H1 (cell line): ENCODE results near the gene EEF1G. TPM values are rescaled to one million over a fixed set of nuclear protein-coding genes. Genes with fewer than 3 reads are reported as not detected.

Experiments
- CTCF ChIA-PET: fragments of 300-600 bp; sonication (Branson Sonifier 250); formaldehyde crosslinking; loops from one replicate; lab custom pipeline; 2021; ENCODE audit not compliant: partially characterized antibody; lab: Charles Lee
- POLR2A ChIA-PET: fragments of 300-600 bp; sonication (Branson Sonifier 250); formaldehyde crosslinking; loops from one replicate; lab custom pipeline; 2021; ENCODE audit warnings: inconsistent platforms; ENCODE audit not compliant: partially characterized antibody; lab: Charles Lee
- DNase-seq, 2 experiments: peaks; one replicate each; pipeline versions ENCODE4 v3.0.0 to v3.0.0-alpha.2; 2010 to 2022; ENCODE audit warnings: low spot score in 2 of 2, low read depth in 1 of 2, mixed read lengths in 1 of 2
- FAIRE-seq: peaks from 2 replicates; lab custom pipeline; 2011; peaks lifted over from hg19 to GRCh38; lab: Jason Lieb, UNC
- H2AFZ ChIP-seq: 2 replicates; pipeline ENCODE4 v1.8.1; 2012; ENCODE audit warnings: low read length, inconsistent platforms
- H2AK5ac ChIP-seq: 2 replicates; pipeline ENCODE4 v1.6.1; 2013; ENCODE audit warnings: low read depth, low read length
- H2BK120ac ChIP-seq: replicated peaks from 2 replicates; pipeline ENCODE3; 2013; ENCODE audit warnings: low read depth, low read length, inconsistent platforms
- H2BK12ac ChIP-seq: 2 replicates; pipeline ENCODE4 v1.6.1; 2013; ENCODE audit warnings: low read depth, low read length
- H2BK15ac ChIP-seq: 2 replicates; pipeline ENCODE4 v1.6.1; 2013; ENCODE audit warnings: low read length
- H2BK20ac ChIP-seq: 2 replicates; pipeline ENCODE4 v1.6.1; 2013; ENCODE audit warnings: low read length
- H2BK5ac ChIP-seq: 2 replicates; pipeline ENCODE4 v1.6.1; 2013; ENCODE audit warnings: low read depth, low read length
- H3K14ac ChIP-seq: 2 replicates; pipeline ENCODE4 v1.6.1; 2013; ENCODE audit warnings: inconsistent platforms; ENCODE audit not compliant: insufficient read length
- H3K18ac ChIP-seq: 2 replicates; pipeline ENCODE4 v1.6.1; 2013; ENCODE audit warnings: low read length; ENCODE audit errors: extremely low read depth
- H3K23ac ChIP-seq: 2 replicates; pipeline ENCODE4 v1.6.1; 2013; ENCODE audit warnings: inconsistent platforms; ENCODE audit not compliant: insufficient read length
- H3K23me2 ChIP-seq: 2 replicates; pipeline ENCODE4 v1.6.1; 2013; ENCODE audit warnings: low read depth, low read length
- H3K27ac ChIP-seq: 2 replicates; pipeline ENCODE4 v1.6.1; 2011; ENCODE audit warnings: low read depth, low read length, inconsistent platforms
- H3K27me3 ChIP-seq, 4 experiments: replicated peaks in 1 of 4; 1 replicate in 1 of 4; 2 replicates in 3 of 4; pipeline versions ENCODE4 v1.6.1 to v1.8.1; 2011 to 2013; ENCODE audit warnings: low read length in 3 of 4, mild to moderate bottlenecking in 3 of 4, inconsistent platforms in 2 of 4, mixed read lengths in 2 of 4, moderate library complexity in 1 of 4; ENCODE audit not compliant: control insufficient read depth in 3 of 4, insufficient read depth in 3 of 4; ENCODE audit errors: extremely low read depth in 1 of 4
- H3K36me3 ChIP-seq, 4 experiments: 2 replicates each; pipeline versions ENCODE4 v1.6.1 to v1.8.1; 2011 to 2013; ENCODE audit warnings: mild to moderate bottlenecking in 4 of 4, low read length in 3 of 4, moderate library complexity in 2 of 4, control low read depth in 1 of 4, inconsistent platforms in 1 of 4; ENCODE audit not compliant: insufficient read depth in 4 of 4, control insufficient read depth in 2 of 4
- H3K4ac ChIP-seq: replicated peaks from 2 replicates; pipeline ENCODE3; 2013; ENCODE audit warnings: low read length, low read depth, mixed read lengths, inconsistent platforms; ENCODE audit not compliant: insufficient read length
- H3K4me1 ChIP-seq, 4 experiments: replicated peaks in 1 of 4; 1 replicate in 1 of 4; 2 replicates in 3 of 4; pipeline versions ENCODE4 v1.6.1 to v1.8.1; 2011 to 2013; ENCODE audit warnings: low read length in 3 of 4, inconsistent platforms in 2 of 4, mixed read lengths in 1 of 4; ENCODE audit not compliant: insufficient read depth in 4 of 4, control insufficient read depth in 3 of 4
- H3K4me2 ChIP-seq, 2 experiments: 2 replicates each; pipeline versions ENCODE4 v1.6.1 to v1.8.1; 2011 to 2013; ENCODE audit warnings: low read depth in 2 of 2, low read length in 2 of 2, control low read depth in 1 of 2, inconsistent platforms in 1 of 2, mild to moderate bottlenecking in 1 of 2; ENCODE audit not compliant: insufficient read depth in 1 of 2
- H3K4me3 ChIP-seq, 4 experiments: fragments of 200-600, 300-600 bp in 1 of 4; sonication (generic), shearing (Covaris generic), sonication (Bioruptor Twin) in 1 of 4; 2 replicates each; pipeline versions ENCODE4 v1.5.1 to v1.8.1; 2011 to 2016; ENCODE audit warnings: low read length in 4 of 4, low read depth in 3 of 4, control low read depth in 2 of 4, inconsistent platforms in 2 of 4, mild to moderate bottlenecking in 2 of 4, mixed read lengths in 1 of 4, moderate library complexity in 1 of 4; ENCODE audit not compliant: insufficient read depth in 2 of 4; ENCODE audit errors: extremely low read depth in 1 of 4
- H3K56ac ChIP-seq: replicated peaks from 2 replicates; pipeline ENCODE3; 2013; ENCODE audit warnings: low read depth, mild to moderate bottlenecking, mixed read lengths, low read length, inconsistent platforms; ENCODE audit not compliant: insufficient read length
- H3K79me1 ChIP-seq: 2 replicates; pipeline ENCODE4 v1.6.1; 2013; ENCODE audit warnings: low read depth, low read length, control low read depth
- H3K79me2 ChIP-seq, 2 experiments: 2 replicates each; pipeline versions ENCODE4 v1.6.1 to v1.8.1; 2012 to 2013; ENCODE audit warnings: low read length in 2 of 2, mild to moderate bottlenecking in 2 of 2, inconsistent platforms in 1 of 2; ENCODE audit not compliant: insufficient read depth in 2 of 2, control insufficient read depth in 1 of 2
- H3K9ac ChIP-seq, 4 experiments: replicated peaks in 1 of 4; 1 replicate in 1 of 4; 2 replicates in 3 of 4; pipeline versions ENCODE4 v1.6.1 to v1.8.1; 2011 to 2013; ENCODE audit warnings: low read depth in 3 of 4, low read length in 3 of 4, control low read depth in 2 of 4, mild to moderate bottlenecking in 2 of 4, moderate library complexity in 2 of 4, inconsistent platforms in 1 of 4; ENCODE audit errors: extremely low read depth in 1 of 4
- H3K9me3 ChIP-seq, 2 experiments: 2 replicates each; pipeline versions ENCODE4 v1.6.1 to v1.8.1; 2012 to 2013; ENCODE audit warnings: mild to moderate bottlenecking in 2 of 2, moderate library complexity in 2 of 2, control low read depth in 1 of 2, inconsistent platforms in 1 of 2, low read depth in 1 of 2, low read length in 1 of 2, mixed read lengths in 1 of 2; ENCODE audit not compliant: insufficient read depth in 2 of 2
- H4K20me1 ChIP-seq, 2 experiments: replicated peaks in 1 of 2; 2 replicates each; pipeline versions ENCODE3 to v1.8.1; 2011 to 2013; ENCODE audit warnings: inconsistent platforms in 2 of 2, low read length in 2 of 2, mild to moderate bottlenecking in 1 of 2; ENCODE audit not compliant: insufficient read depth in 2 of 2, control insufficient read depth in 1 of 2
- H4K5ac ChIP-seq: 2 replicates; pipeline ENCODE4 v1.6.1; 2013; ENCODE audit warnings: low read length, low read depth, mixed read lengths, inconsistent platforms; ENCODE audit not compliant: insufficient read length
- H4K8ac ChIP-seq: 2 replicates; pipeline ENCODE4 v1.8.0; 2013; ENCODE audit warnings: mild to moderate bottlenecking, moderate library complexity, low read length, inconsistent platforms; ENCODE audit not compliant: insufficient read depth; ENCODE audit errors: extremely low read depth
- H4K91ac ChIP-seq: replicated peaks from 2 replicates; pipeline ENCODE3; 2013; ENCODE audit warnings: low read length, mixed read lengths, inconsistent platforms; ENCODE audit not compliant: insufficient read length
- E2F6 ChIP-seq: IDR thresholded peaks from 2 replicates; pipeline ENCODE4 v1.6.1; 2012; ENCODE audit warnings: inconsistent platforms
- JUN ChIP-seq: IDR thresholded peaks from 2 replicates; pipeline ENCODE4 v1.6.1; 2011; ENCODE audit warnings: low read depth, mild to moderate bottlenecking, improper control_type of control experiment, low read length
- KDM5A ChIP-seq: fragments of 200-600 bp; IDR thresholded peaks from 2 replicates; pipeline ENCODE4 v1.7.1; 2012; ENCODE audit warnings: mild to moderate bottlenecking, low read length, inconsistent platforms, mixed read lengths
- RBBP5 ChIP-seq: IDR thresholded peaks from 2 replicates; pipeline ENCODE4 v1.7.1; 2012; ENCODE audit warnings: low read depth, mild to moderate bottlenecking, inconsistent platforms, low read length, moderate library complexity, borderline replicate concordance
- RXRA ChIP-seq: IDR thresholded peaks from 2 replicates; pipeline ENCODE4 v1.6.1; 2011; ENCODE audit warnings: low read depth, mild to moderate bottlenecking, low read length, moderate library complexity; ENCODE audit not compliant: insufficient read depth
- WGBS, 2 experiments: shearing (Covaris generic) in 1 of 2; methylation state at CpG; one replicate each; pipeline versions ENCODE4 v1.1.6 to v1.1.7; 2013 to 2015; ENCODE audit warnings: low lambda C conversion rate in 2 of 2, mixed read lengths in 2 of 2, inconsistent platforms in 1 of 2, low coverage in 1 of 2, missing lambda C conversion rate in 1 of 2; ENCODE audit not compliant: insufficient replicate concordance in 2 of 2, insufficient coverage in 1 of 2, insufficient read length in 1 of 2; ENCODE audit errors: extremely low coverage in 1 of 2, missing lambda C conversion rate in 1 of 2; 5-methylcytosine and 5-hydroxymethylcytosine counted together
- polyA plus RNA-seq, 7 experiments: library from polyadenylated mRNA; depleted of rRNA in 3 of 7; stranded (reverse) in 5 of 7; unstranded in 2 of 7; fragments of >200 nt in 5 of 7; fragments of 200-250 nt in 2 of 7; gene quantifications; 1 replicate in 5 of 7; 2 replicates in 1 of 7; 4 replicates in 1 of 7; pipeline versions ENCODE4 v1.2.1 to v1.2.3, GENCODE V29; 2011 to 2013; ENCODE audit warnings: missing spikeins in 2 of 7, mixed read lengths in 2 of 7
- total RNA-seq: library from RNA; stranded (reverse); fragmentation: NEBNext Ultra II Directional; extraction: Animal tissue kit (Norgen Biotek cat#: 25700); gene quantifications from 2 replicates; pipeline ENCODE4 v1.2.1, GENCODE V29; 2021

Gene EEF1G
- total and polyA plus RNA-seq, 2 of the 8 experiments (the other 6 are each of a cell fraction or from before 2014, with no cell fraction given) = 1,627 to 1,996 TPM

- Histone ChIP-seq H4K8ac (no peak overlapping the region), H2AK5ac (no peak overlapping the region), H3K9me3 (no peaks in the 10 kb centered on the region), H3K27me3 (peaks cover 0 to 3% (median 2%) of the 10 kb centered on the region in 4 experiments; a peak in 1 of 7 replicates), H3K79me1 (no peaks in the 10 kb centered on the region), H2BK15ac (no peak overlapping the region), H2AFZ (no peak overlapping the region), H4K91ac (no peak overlapping the region), H3K23ac (no peak overlapping the region), H2BK12ac (no peak overlapping the region), H3K79me2 (no peaks in the 10 kb centered on the region), H3K27ac (no peak overlapping the region), H3K56ac (no peak overlapping the region), H2BK120ac (no peak overlapping the region), H3K36me3 (no peaks in the 10 kb centered on the region; a peak in 1 of 8 replicates), H3K23me2 (peaks cover 8% of the 10 kb centered on the region; the same call in 1 of the 2 replicates), H3K18ac (no peak overlapping the region), H3K4ac (no peak overlapping the region), H2BK20ac (no peak overlapping the region), H3K4me3 (no peak overlapping the region), H2BK5ac (no peak overlapping the region), H3K4me1 (peaks cover 0 to 20% (median 12%) of the 10 kb centered on the region in 4 experiments; a peak in 6 of 7 replicates), H4K5ac (no peak overlapping the region), H4K20me1 (no peaks in the 10 kb centered on the region), H3K4me2 (no peak overlapping the region), H3K14ac (no peak overlapping the region), H3K9ac (no peak overlapping the region)
- 97% methylated on average over 7 of the region's 7 CpGs; no CpG with 5 or more reads in 1 of the 2 experiments for WGBS, 2 experiments
- no peak for FAIRE-seq
- CTCF ChIA-PET = no interaction called here
- POLR2A ChIA-PET = interaction anchor here (0.9 to 15.8 kb wide), 5 partner anchors 9 to 50 kb away, joined by 3 to 235 read pairs (median 4); partner anchors contain the start of genes C11orf98, CSKMT, MTA2 and TUT1
- no peak for DNase-seq
- TF ChIP-seq JUN (no peak), RXRA (no peak), RBBP5 (no peak), E2F6 (no peak), KDM5A (no peak)
These were observed 41.8 kb upstream of the EEF1G start for GRCh38 chr11:62615521-62615920.
